GM12864 (cell line): ENCODE data around the gene SELENOM.

Experiments
- DNase-seq: peaks from one replicate; pipeline ENCODE4 v3.0.0-alpha.2; 2011; ENCODE audit warnings: low read depth
- H3K4me3 ChIP-seq: 2 replicates; pipeline ENCODE4 v1.5.1; 2011; ENCODE audit warnings: mild to moderate bottlenecking, low read depth, low read length, control low read depth
- CTCF ChIP-seq: IDR thresholded peaks from 2 replicates; pipeline ENCODE4 v1.5.1; 2011; ENCODE audit warnings: low read depth, mild to moderate bottlenecking, moderate library complexity, low read length, control low read depth, inconsistent platforms; ENCODE audit errors: missing control alignments

Gene SELENOM

GRCh38 chr22:31056986-31057599, 50.3 kb downstream of the SELENOM start:
- DNase-seq, result no peak
- no peak for TF ChIP-seq CTCF
- no peak overlapping the region for H3K4me3 ChIP-seq

GRCh38 chr22:31055635-31056159, 51.7 kb downstream of the SELENOM start:
- TF ChIP-seq CTCF, result no peak
- no peak overlapping the region for H3K4me3 ChIP-seq
- no peak for DNase-seq

- no peak for TF ChIP-seq CTCF
- DNase-seq, result no peak
- H3K4me3 ChIP-seq, result no peak overlapping the region
Measured at GRCh38 chr22:31055117-31055634, 52.2 kb downstream of the SELENOM start.
